ENCODE data around the gene FBXL7.

GRCh38 chr5:15850536-15850935 is 350.6 kb downstream of the FBXL7 start:
- no peak for TF ChIP-seq CTCF (IDR thresholded peaks at IDR 0.05; ENCODE audit: low read depth, low read length)
- TF ChIP-seq POLR2A (IDR thresholded peaks at IDR 0.05; ENCODE audit: extremely low read depth, insufficient read length): no peak
- TF ChIP-seq MAX (IDR thresholded peaks at IDR 0.05; ENCODE audit: low read depth, low read length): no peak

Data from NB4 (cell line).